Activated gamma-delta T cell treated with anti-CD3 and anti-CD28 coated beads, Interleukin-2, amount 50 U/mL, for 16 hours (primary cell): ENCODE measurements around the gene OXER1.

Source experiments
- DNase-seq: peaks from one replicate; pipeline ENCODE4 v3.0.0-alpha.2; 2020; ENCODE audit warnings: low read depth

The OXER1 gene

DNA sequence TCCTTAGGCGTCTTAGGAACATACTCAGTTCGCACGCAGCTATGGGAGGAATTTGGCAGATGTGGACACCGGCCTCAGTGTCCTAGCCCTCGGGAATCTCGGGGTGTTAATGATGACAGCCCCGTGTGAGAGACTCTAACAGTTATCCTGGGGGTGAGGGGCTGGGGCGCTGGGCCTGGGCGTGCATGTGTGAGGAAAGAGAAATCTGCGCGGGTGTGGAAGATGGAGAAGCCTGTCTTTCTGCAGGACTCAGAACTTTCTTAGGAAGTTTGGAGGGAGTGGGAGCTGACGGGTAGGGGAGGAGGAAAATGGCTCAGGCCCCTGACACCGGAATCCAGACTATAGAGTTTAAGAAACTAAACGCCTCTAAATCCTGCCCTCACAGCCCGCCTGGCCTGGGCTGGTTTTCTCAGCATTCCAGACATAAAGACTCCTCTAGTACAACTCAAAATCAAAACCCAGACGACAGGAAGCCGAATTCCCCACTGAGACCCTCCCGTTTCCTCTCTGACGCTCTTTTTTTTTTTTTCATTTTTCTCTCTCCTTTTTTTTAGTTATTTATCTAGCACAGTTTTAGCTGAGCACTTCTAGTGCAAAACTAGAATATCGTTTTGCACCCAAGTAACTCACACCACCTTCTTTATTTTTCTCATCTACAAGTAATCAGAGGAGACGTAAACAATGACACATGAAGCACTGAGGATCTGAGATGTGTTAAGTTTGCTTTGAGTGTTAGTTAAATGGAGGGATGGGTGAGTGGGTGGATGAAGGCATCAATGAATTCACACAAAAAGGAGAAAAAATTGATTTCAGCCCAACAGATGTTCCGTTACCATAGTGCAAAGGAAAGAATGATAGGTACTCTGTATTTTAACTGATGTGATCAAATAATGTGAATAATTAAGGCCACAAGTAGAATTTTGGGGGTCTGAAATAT, 29.7 kb upstream of the OXER1 start:
- DNase-seq, result no peak

DNA sequence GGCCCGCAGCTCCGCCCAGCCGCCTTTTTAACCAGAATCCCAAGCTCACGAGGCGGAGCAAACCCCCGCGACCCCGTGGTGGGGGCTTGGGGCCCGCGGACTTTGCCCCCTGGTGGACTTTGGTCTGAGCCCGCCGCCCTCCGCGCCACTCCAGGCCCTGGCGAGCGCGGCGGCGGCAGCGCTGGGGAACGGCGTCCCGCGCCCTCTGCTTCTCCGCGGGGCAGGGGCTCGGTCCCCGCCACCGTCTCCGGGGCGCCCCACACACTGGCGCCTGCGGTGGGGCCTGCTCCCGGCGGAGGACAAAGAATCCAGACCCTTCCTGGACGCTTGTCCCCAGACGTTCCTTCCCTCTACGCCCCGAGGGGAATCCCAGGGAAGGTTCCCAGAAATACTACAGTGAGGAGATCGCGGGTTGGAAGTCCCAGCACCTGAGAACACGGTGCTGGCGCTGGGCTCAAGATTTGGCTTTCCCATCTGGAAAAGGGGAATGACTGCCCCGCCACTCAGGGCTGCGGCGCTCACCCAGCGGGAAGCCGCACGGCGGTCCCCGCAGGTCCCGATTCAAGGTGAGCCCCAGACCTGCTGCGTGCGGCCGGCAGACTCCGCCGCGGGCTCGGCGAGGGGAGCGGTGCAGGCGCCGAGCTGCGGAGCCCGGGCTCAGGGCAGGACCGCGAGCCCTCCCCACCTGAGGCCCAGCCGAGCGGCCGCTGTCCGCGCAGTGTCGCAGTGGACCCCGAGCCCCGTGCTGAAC, 28.8 kb upstream of the OXER1 start, which contains the start of gene HAAO:
HAAO (minus strand) TSS at position 1 of the 751 bp plus-strand sequence. CDS start 47 bp downstream, outside the sequence.
- no peak for DNase-seq

DNA sequence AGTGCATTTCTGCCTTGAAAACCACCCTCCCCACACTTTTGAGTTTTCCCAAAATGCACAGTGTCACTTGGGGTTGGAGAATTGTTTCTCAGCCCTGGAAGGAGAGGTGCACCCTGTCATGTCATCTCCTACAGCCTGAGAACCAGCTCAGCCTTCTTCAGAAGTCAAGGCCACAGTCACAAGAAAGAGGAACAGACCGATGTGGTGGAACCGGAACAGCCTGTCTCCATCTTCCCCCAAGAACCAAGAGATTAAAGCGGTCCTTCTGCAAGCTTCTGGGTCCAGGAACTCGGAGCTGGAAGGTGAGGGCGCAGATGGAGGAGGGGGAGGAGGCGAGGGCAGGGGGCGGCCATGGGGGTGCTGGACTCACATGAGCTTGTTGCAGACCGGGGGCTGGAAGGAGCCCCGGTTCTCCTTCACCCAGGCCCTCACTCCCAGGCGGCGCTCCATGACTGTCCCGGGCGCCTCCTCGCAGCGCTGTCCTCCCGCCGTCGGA, 28.2 kb upstream of the OXER1 start:
- no peak for DNase-seq

- DNase-seq, result no peak
Measured at GRCh38 chr2:42791606-42792005, 27.7 kb upstream of the OXER1 start.

DNA sequence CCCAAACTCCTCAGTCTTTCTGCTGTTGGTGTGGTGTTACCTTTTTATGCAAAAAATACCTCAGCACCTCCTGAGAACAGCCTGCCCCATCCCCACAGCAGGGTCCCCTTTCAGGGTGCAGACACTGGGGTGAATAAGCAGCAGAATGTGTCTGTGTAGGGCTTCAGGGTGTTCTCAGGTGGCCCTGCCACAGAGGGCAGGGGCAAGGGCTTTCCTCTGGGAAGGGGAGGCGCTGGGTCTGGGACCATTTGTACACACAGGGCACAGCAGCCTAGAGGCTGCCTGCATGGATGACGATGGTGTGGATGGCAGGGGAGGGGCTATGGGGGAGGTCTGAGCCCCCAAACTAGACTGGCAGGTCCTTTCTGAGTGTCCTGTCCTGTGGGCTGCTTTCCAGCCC, 25.8 kb upstream of the OXER1 start:
- no peak for DNase-seq

DNA sequence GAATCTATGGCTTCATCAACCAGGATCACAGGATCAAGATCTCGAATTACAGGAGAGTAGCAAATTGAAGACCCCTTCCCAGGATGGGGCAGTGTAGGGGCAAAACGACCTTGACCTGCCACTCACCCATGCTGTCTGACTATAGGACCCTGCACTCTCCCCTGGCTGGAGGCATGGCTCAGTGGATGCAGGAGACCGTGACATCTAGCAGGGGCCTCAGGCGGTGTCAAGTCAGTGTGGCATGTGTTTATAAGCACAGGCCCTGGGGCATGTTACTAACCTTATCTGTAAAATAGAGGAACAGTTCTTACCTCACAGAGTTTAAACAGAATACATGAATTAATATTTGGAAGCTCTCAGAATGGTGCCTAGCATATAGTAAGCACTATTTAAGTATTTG, 24.9 kb upstream of the OXER1 start:
- DNase-seq, result no peak

GRCh38 chr2:42788478-42788793, 24.5 kb upstream of the OXER1 start:
- no peak for DNase-seq

DNA sequence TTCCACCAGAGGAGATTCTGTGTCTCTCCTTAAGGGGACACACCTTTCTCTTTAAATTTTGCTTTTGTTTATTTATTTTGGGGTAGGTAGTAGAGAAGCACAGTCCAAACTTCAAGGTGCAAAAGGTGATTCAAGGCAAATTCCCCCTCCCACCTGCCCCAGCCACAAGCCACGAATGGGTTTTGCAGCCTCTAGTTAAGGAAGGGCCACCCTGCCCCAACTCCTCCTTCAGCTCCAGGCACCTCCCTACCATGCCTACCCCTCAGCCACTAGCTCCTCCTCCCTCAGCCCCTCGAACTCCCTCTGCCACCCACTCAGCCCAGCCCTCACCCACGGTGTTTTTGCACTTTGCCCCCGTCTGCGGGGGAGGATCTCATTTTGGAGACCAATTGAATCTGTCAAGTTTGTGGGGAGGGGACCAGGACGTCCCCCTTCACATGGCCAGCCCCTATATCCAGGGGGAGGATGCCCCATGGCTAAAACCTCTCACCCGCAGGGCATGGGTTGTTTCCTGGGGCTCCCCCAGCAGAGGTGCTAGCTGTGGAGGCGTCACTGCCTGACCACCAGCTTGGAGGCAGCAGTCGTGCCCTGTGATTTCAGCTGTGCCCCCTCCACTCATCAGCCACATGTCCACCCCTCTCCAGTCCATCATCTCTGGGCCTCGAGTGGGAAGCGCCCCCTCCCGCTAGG, 24.0 kb upstream of the OXER1 start:
- no peak for DNase-seq

DNA sequence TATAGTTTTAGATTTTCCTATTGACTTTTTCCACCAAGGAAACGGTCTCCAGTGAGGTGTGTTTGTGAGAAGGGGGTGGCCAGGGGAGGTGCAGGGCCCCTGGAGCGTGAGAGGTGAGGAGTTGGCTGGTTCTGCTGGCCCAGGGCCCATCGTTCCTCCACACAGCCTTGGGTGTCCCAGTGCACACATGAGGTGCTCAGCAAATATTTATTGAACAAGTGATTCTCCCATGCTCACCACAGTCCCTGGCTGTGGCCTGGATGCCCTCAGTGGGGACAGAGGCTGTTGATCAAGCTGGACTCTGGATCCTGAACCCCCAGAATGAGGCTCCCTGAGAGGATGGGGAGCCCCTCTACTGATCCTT, 23.5 kb upstream of the OXER1 start:
- DNase-seq, result no peak

- no peak for DNase-seq
Measured at GRCh38 chr2:42786561-42787345, 22.8 kb upstream of the OXER1 start.

- DNase-seq, result no peak
Measured at GRCh38 chr2:42784204-42784880, 20.4 kb upstream of the OXER1 start.

DNA sequence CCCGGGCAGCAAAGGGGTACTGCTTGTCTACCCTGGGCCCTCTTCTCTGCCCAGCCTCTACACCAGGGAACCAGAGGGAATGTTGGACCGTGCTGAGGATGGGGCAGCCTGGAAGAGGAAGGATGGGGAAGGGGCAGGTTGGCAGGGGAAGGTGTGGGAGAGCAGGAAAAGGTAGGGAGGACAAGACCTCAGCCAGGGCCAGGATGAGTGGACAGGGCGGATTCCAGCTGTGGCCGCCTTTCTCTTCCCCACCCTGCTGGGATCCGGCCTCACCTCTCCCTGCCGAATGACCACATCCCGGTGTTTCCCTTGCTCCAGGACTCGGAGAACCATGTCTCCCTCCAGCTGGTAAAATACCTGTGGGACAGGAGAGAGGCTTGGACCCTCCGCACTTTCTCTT, 19.6 kb upstream of the OXER1 start:
- no peak for DNase-seq

GRCh38 chr2:42781181-42781580, 17.2 kb upstream of the OXER1 start:
- DNase-seq, result no peak

- DNase-seq, result no peak
Measured at GRCh38 chr2:42777883-42778805, 14.2 kb upstream of the OXER1 start.

- no peak for DNase-seq
Measured at GRCh38 chr2:42775810-42776209, 11.9 kb upstream of the OXER1 start.

GRCh38 chr2:42775186-42775585, 11.3 kb upstream of the OXER1 start:
- no peak for DNase-seq

DNA sequence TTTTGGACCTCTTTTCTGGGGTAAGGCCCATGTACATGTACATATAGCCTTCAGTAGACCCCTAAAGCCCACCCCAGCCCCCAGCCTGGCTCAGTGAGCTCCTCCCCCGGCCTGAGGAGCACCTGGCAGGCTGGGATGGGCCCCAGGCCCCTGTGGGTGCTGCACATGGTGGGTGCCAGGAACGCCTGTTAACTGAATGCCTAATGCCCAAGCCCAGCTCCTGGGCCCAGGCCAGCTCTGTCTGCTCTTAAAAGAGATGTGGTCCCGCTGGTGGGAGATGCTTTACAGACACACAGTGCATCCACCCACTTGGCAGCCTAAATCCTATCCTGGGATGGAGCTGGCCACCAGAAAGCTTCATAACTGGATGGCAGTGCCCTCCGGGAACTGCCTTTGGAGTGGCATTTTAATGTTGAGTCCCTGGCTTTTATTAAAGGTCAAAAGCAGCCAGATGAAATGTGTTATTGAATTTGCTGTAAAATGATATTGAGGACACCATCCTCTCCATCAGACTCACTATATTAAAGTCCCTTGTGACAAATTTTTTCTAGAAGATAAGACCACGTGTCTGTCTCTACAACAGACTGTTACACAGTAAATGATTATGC, 7.7 kb upstream of the OXER1 start:
- no peak for DNase-seq

DNA sequence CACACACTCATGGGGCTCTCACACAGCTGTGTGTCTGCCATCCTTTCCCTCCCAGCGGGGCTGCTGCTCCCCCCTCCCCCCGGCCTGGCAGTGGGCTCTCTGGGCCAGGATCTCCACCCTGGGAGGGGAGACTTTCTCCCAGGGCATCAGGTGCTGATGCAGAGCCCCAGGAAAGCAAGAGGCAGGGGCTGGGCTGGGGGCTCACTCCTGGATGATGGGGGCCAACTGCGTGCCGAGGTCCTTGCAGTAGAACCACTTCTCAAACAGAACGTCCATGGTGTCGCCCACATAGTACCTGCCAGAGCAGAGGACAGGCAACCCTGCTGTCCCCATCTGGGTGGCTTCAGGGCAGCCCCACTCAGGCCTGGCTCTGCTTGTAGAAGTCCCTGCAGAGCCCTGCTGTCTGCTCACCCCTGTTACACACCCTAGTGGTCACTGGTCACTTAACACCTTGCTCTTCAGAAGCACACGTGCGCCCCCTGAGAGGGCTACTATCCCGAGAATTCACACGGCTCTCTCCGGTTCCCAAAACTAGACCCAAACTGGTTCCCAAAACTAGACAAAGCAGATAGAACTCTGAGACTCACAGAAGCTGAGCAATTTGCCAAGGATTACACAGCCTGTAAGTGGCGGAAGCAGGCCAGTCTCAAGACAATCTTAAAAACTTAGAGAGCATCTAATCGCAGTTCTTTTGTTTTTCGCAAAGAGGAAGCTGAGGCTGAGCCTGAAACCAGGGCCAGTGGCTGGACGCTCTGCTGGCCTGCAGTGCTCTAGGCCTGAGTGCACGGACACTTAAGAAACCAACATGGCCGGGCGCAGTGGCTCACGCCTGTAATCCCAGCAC, 6.6 kb upstream of the OXER1 start:
- DNase-seq, result no peak
